Stimulated activated CD8-positive, alpha-beta memory T cell treated with anti-CD3 and anti-CD28 coated beads, Interleukin-12 subunit alpha, Interleukin-12 subunit beta, amount 100 ng/mL, for 24 hours (primary cell): ENCODE data around the gene LAMP1.
"Not testable (repeated sequence)": the region's sequence is repeated elsewhere in the genome, so short reads cannot be mapped to it uniquely, and the experiment has no call there.

ENCODE experiments used
- DNase-seq: peaks from one replicate; pipeline ENCODE4 v3.0.0-alpha.2; 2020; ENCODE audit errors: extremely low read depth

The LAMP1 gene

GRCh38 chr13:113327391-113327765 is 30.3 kb downstream of the LAMP1 start:
- no peak for DNase-seq

GRCh38 chr13:113327766-113328471 is 30.9 kb downstream of the LAMP1 start:
- DNase-seq: no peak

DNA sequence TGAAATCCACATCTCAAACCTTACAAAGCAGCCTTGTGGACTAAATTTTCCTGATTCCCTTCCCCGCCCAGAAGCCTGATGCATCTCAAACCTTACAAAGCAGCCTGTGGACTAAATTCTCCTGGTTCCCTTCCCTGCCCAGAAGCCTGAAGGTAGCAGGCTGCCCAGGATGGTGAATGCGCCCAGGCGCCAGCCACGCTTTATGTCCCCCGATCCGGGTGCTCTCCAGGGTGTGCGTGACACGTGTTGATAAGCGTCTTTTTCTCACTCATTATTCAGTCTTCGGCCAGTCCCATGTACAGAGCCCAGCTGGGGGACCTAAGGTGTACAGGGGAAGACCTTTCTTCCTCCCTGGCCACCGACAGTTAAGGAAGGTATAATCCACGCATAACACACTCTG is 31.8 kb downstream of the LAMP1 start:
- DNase-seq: no peak

- DNase-seq: no peak
These were observed 32.7 kb downstream of the LAMP1 start for GRCh38 chr13:113329656-113330312.

GRCh38 chr13:113332615-113333014 is 35.6 kb downstream of the LAMP1 start:
- no peak for DNase-seq

DNA sequence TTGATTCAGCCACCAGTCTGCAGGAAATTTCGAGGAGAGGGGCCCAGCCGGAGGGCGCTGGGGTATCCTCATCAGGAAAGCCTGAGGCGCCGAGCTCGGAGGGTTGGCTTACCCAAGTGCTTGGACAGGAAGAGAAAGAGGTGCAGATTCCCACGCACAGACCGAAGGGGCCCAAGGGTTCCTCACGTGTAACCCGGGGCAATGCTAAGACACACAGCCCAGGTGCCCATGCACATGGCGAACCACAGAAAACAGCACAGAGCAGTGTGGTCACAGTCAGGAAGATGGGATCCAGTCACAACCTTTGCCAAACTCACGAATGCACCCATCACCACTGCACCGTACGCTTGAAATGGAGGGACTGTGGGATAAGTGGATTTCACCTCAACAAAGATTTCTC is 36.0 kb downstream of the LAMP1 start:
- no peak for DNase-seq

GRCh38 chr13:113337556-113337955 is 40.5 kb downstream of the LAMP1 start:
- DNase-seq: no peak

- DNase-seq: no peak
These were observed 40.9 kb downstream of the LAMP1 start for GRCh38 chr13:113337976-113338375.

GRCh38 chr13:113338451-113338850 is 41.4 kb downstream of the LAMP1 start:
- no peak for DNase-seq

DNA sequence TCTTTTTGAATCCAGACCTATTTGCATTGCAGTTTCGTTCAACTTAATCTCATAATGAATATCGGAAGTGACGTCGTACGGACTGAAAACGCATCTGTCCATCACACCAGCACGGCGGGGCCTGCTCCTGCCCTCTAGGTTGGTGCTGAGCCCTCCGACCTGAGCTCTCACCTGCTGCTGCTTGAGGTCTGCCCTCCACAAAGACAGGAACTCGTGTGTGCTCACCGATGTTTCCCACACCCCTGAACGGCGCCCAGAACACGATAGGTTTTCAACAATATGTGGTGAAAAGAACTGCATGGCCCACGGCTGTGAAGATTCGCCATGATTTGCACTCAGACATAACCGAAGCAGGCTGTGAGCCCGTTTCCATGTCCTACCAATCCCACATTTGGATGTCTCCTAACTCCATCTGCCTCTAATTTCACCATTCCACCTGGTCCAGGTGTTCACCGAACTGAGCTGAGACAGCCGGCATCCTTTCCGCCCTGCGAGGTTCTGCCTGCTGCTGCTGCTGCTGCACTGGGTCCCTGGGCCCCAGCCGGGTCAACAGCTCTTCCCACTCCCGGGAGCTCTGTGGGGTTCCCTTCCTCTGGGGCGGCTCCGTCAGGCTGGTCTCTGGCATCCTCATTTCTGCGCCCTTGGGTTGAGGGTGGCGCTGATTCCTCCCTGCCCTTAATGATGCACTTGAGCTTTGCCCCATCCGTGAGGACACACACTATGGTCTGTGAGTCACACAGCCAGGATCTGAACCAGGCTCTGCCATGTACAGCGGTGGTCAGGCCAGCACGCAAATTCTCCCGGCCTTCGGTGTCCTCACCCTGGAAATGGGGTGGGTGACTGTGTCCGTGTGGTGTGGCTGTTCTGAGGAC is 46.0 kb downstream of the LAMP1 start:
- DNase-seq: no peak

DNA sequence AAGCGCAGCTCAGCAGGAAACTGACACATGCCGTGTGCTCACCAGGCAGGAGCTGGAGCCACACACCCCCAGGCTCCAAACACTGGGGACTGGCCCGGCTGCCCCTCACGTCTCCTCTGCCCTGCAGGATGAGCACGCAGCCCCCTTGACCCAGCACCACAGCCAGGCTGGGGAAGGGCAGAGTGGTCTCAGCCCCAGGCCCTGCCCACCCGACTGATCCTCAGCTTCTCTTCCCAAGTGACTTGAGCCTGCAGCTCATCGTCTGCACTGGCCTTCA is 46.6 kb downstream of the LAMP1 start:
- no peak for DNase-seq

- DNase-seq: no peak
These were observed 48.4 kb downstream of the LAMP1 start for GRCh38 chr13:113345486-113345885.

DNA sequence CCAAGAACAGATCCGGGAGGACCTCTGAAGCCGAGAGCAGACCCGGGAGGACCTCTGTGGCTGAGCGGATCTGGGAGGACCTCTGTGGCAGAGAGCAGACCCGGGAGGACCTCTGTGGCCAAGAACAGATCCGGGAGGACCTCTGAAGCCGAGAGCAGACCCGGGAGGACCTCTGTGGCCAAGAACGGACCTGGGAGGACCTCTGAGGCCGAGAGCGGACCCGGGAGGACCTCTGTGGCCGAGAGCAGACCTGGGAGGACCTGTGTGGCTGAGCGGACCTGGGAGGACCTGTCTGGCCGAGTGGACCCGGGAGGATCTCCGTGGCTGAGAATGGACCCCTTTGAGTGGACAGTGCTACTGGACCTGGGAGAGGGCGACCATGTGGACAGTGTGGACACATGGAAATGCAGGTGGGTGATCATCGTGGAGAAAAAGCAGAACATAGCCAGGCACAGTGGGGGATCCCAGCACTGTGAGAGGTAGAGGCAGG is 50.7 kb downstream of the LAMP1 start:
- DNase-seq: not testable (repeated sequence)

- DNase-seq: no peak
These were observed 51.6 kb downstream of the LAMP1 start for GRCh38 chr13:113348591-113348990.

- DNase-seq: no peak
These were observed 52.0 kb downstream of the LAMP1 start for GRCh38 chr13:113349050-113349449.

- no peak for DNase-seq
These were observed 52.5 kb downstream of the LAMP1 start for GRCh38 chr13:113349491-113349890.

GRCh38 chr13:113350065-113350937 is 53.3 kb downstream of the LAMP1 start:
- no peak for DNase-seq

DNA sequence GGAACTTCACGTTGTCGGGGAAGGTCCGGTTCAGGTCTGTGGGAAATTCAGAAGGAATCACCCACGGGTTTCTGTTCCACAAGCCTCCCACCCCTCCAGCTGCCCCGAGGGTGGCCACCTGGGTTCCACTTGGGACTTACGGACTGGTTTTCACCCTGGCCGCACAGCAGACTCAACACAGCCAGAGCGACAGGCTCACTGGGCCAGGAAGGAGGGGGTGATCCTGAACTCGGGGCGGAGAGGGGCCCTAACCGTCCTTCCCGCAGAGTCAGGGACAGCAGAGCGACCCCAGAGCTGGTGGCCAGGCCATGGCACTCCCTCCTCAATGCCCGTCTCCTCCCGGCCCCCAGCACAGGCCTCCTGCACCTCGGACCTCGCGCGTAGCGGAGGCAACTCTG is 53.9 kb downstream of the LAMP1 start:
- DNase-seq: no peak

- DNase-seq: no peak
These were observed 54.5 kb downstream of the LAMP1 start for GRCh38 chr13:113351514-113352026.

GRCh38 chr13:113353254-113353653 is 56.2 kb downstream of the LAMP1 start:
- no peak for DNase-seq

GRCh38 chr13:113354831-113355610 is 58.0 kb downstream of the LAMP1 start:
- no peak for DNase-seq
